ENCODE data around the gene CPXM2. TPM values are rescaled to one million over a fixed set of nuclear protein-coding genes. Genes with fewer than 3 reads are reported as not detected.

The CPXM2 gene
- polyA plus RNA-seq, 1 donor (not counting 4 experiments of a cell fraction or from before 2014, with no cell fraction given) = 0.03 TPM

- Histone ChIP-seq H3K4me1 (ENCODE audit: control insufficient read depth, extremely low read depth, insufficient read depth, low read length) (no peaks in the 10 kb centered on the region), H3K9me3 (ENCODE audit: control insufficient read depth, low read depth, low read length) (no peaks in the 10 kb centered on the region), H4K20me1 (ENCODE audit: control insufficient read depth, extremely low read depth, insufficient read depth, low read length) (no peaks in the 10 kb centered on the region), H3K36me3 (ENCODE audit: control insufficient read depth in 2 of 2, extremely low read depth in 1 of 2, insufficient read depth in 2 of 2, low read length in 2 of 2) (no peaks in the 10 kb centered on the region), H3K27me3 (ENCODE audit: control insufficient read depth, extremely low read depth, insufficient read depth, low read length) (peaks cover 5% of the 10 kb centered on the region), H3K79me2 (ENCODE audit: control insufficient read depth, insufficient read depth, low read length) (no peaks in the 10 kb centered on the region), H2AFZ (ENCODE audit: control insufficient read depth, low read length) (no peak overlapping the region), H3K9ac (ENCODE audit: control insufficient read depth, extremely low read depth, insufficient read depth, low read length) (no peak overlapping the region), H3K9me1 (ENCODE audit: control insufficient read depth, extremely low read depth, insufficient read depth, low read length) (no peaks in the 10 kb centered on the region), H3K27ac (ENCODE audit: control insufficient read depth, insufficient read depth, low read length) (no peak overlapping the region), H3K4me3 (ENCODE audit: control insufficient read depth in 2 of 3, extremely low read depth in 1 of 3, insufficient read depth in 2 of 3, low read depth in 1 of 3, low read length in 3 of 3) (no peak overlapping the region), H3K4me2 (ENCODE audit: control insufficient read depth, extremely low read depth, insufficient read depth, low read depth, low read length) (no peak overlapping the region)
- dilution Hi-C loops (cut with MboI; ENCODE audit: extremely low pct_ligation_motif_present, low sequenced_read_pairs) = no loop called here
- DNase-seq (ENCODE audit: low read depth, low spot score) (no peak), FAIRE-seq (no peak)
- TF ChIP-seq CTCF (optimal IDR thresholded peaks at IDR 0.05 in 1 of 3, IDR thresholded peaks at IDR 0.05 in 1 of 3, conservative IDR thresholded peaks at IDR 0.05 in 1 of 3; ENCODE audit: extremely low read depth in 1 of 3, insufficient read depth in 2 of 3, low read length in 3 of 3) (no peak), EZH2 (IDR thresholded peaks at IDR 0.05; ENCODE audit: low read length) (no peak)
These were observed 60.3 kb downstream of the CPXM2 start for GRCh38 chr10:123831259-123831658.

GRCh38 chr10:123821136-123821535 lies 70.5 kb downstream of the CPXM2 start:
- H3K9me1 ChIP-seq (ENCODE audit: control insufficient read depth, extremely low read depth, insufficient read depth, low read length) = no peaks in the 10 kb centered on the region
- no peaks in the 10 kb centered on the region for H3K79me2 ChIP-seq (ENCODE audit: control insufficient read depth, insufficient read depth, low read length)
- H3K9ac ChIP-seq (ENCODE audit: control insufficient read depth, extremely low read depth, insufficient read depth, low read length) = no peak overlapping the region
- no peak for DNase-seq (ENCODE audit: low read depth, low spot score)
- no peak overlapping the region for H3K27ac ChIP-seq (ENCODE audit: control insufficient read depth, insufficient read depth, low read length)
- no peak overlapping the region for H2AFZ ChIP-seq (ENCODE audit: control insufficient read depth, low read length)
- H3K27me3 ChIP-seq (ENCODE audit: control insufficient read depth, extremely low read depth, insufficient read depth, low read length) = no peaks in the 10 kb centered on the region
- H3K4me1 ChIP-seq (ENCODE audit: control insufficient read depth, extremely low read depth, insufficient read depth, low read length) = peaks cover 2% of the 10 kb centered on the region
- H3K4me2 ChIP-seq (ENCODE audit: control insufficient read depth, extremely low read depth, insufficient read depth, low read depth, low read length) = no peak overlapping the region
- no peak overlapping the region for H3K4me3 ChIP-seq (ENCODE audit: control insufficient read depth in 2 of 3, extremely low read depth in 1 of 3, insufficient read depth in 2 of 3, low read depth in 1 of 3, low read length in 3 of 3)
- dilution Hi-C loops (cut with MboI; ENCODE audit: extremely low pct_ligation_motif_present, low sequenced_read_pairs) = no loop called here
- no peaks in the 10 kb centered on the region for H3K9me3 ChIP-seq (ENCODE audit: control insufficient read depth, low read depth, low read length)
- FAIRE-seq = no peak
- no peaks in the 10 kb centered on the region for H4K20me1 ChIP-seq (ENCODE audit: control insufficient read depth, extremely low read depth, insufficient read depth, low read length)
- no peaks in the 10 kb centered on the region for H3K36me3 ChIP-seq (ENCODE audit: control insufficient read depth in 2 of 2, extremely low read depth in 1 of 2, insufficient read depth in 2 of 2, low read length in 2 of 2)
- TF ChIP-seq EZH2 (IDR thresholded peaks at IDR 0.05; ENCODE audit: low read length) = no peak
- no peak for TF ChIP-seq CTCF (optimal IDR thresholded peaks at IDR 0.05 in 1 of 3, IDR thresholded peaks at IDR 0.05 in 1 of 3, conservative IDR thresholded peaks at IDR 0.05 in 1 of 3; ENCODE audit: extremely low read depth in 1 of 3, insufficient read depth in 2 of 3, low read length in 3 of 3)
